WTC11 (cell line): Measurements from ENCODE around the gene C1orf167. TPM values are rescaled to one million over a fixed set of nuclear protein-coding genes. Genes with fewer than 3 reads are reported as not detected.

Experiments
- ARID4B ChIP-seq: sonication (generic); formaldehyde crosslinking; IDR thresholded peaks from 2 replicates; pipeline ENCODE4 v1.8.0; 2023; ENCODE audit warnings: missing genetic modification reagents, mild to moderate bottlenecking, borderline replicate concordance
- ATF3 ChIP-seq: sonication (generic); formaldehyde crosslinking; conservative IDR thresholded peaks from 2 replicates; pipeline ENCODE4 v1.8.1; 2022; ENCODE audit warnings: mild to moderate bottlenecking, missing genetic modification reagents
- ELF4 ChIP-seq: sonication (generic); formaldehyde crosslinking; IDR thresholded peaks from 2 replicates; pipeline ENCODE4 v1.8.1; 2022; ENCODE audit warnings: low read depth, mild to moderate bottlenecking, moderate library complexity, missing genetic modification reagents
- EMX1 ChIP-seq: fragments of 250-450 bp; sonication (Bioruptor Pico); IDR thresholded peaks from 2 replicates; pipeline ENCODE4 v1.8.0; 2021; ENCODE audit warnings: mild to moderate bottlenecking
- FOXP1 ChIP-seq: sonication (generic); formaldehyde crosslinking; IDR thresholded peaks from 2 replicates; pipeline ENCODE4 v1.8.0; 2022; ENCODE audit warnings: missing genetic modification reagents, mild to moderate bottlenecking, moderate library complexity, borderline replicate concordance
- FOXP4 ChIP-seq: sonication (generic); formaldehyde crosslinking; IDR thresholded peaks from 2 replicates; pipeline ENCODE4 v1.8.0; 2022; ENCODE audit warnings: mild to moderate bottlenecking, missing genetic modification reagents
- GABPB1 ChIP-seq: sonication (generic); formaldehyde crosslinking; IDR thresholded peaks from 2 replicates; pipeline ENCODE4 v1.8.1; 2023; ENCODE audit warnings: mild to moderate bottlenecking, missing genetic modification reagents
- JAZF1 ChIP-seq: fragments of 250-450 bp; sonication (Bioruptor Pico); IDR thresholded peaks from 2 replicates; pipeline ENCODE4 v1.9.0; 2021; ENCODE audit warnings: moderate library complexity, mild to moderate bottlenecking, inconsistent platforms
- MAX ChIP-seq: sonication (generic); formaldehyde crosslinking; IDR thresholded peaks from 2 replicates; pipeline ENCODE4 v1.8.0; 2022; ENCODE audit warnings: mild to moderate bottlenecking, missing genetic modification reagents
- NFYB ChIP-seq: sonication (generic); formaldehyde crosslinking; conservative IDR thresholded peaks from 2 replicates; pipeline ENCODE4 v1.8.0; 2022; ENCODE audit warnings: low read depth, missing genetic modification reagents
- PRRX2 ChIP-seq: fragments of 250-450 bp; sonication (Bioruptor Pico); IDR thresholded peaks from 2 replicates; pipeline ENCODE4 v1.8.0; 2021; ENCODE audit warnings: mild to moderate bottlenecking
- SMAD4 ChIP-seq: sonication (generic); formaldehyde crosslinking; IDR thresholded peaks from 2 replicates; pipeline ENCODE4 v1.8.0; 2022; ENCODE audit warnings: mild to moderate bottlenecking, missing genetic modification reagents
- SP1 ChIP-seq: sonication (generic); formaldehyde crosslinking; conservative IDR thresholded peaks from 2 replicates; pipeline ENCODE4 v1.8.1; 2022; ENCODE audit warnings: missing genetic modification reagents
- USF2 ChIP-seq: sonication (generic); formaldehyde crosslinking; IDR thresholded peaks from 2 replicates; pipeline ENCODE4 v1.8.1; 2023; ENCODE audit warnings: mild to moderate bottlenecking, missing genetic modification reagents, moderate library complexity
- ZNF219 ChIP-seq: sonication (generic); formaldehyde crosslinking; IDR thresholded peaks from 2 replicates; pipeline ENCODE4 v1.8.0; 2023; ENCODE audit warnings: missing genetic modification reagents, mild to moderate bottlenecking, borderline replicate concordance
- ZNF232 ChIP-seq: sonication (generic); formaldehyde crosslinking; IDR thresholded peaks from 2 replicates; pipeline ENCODE4 v1.8.0; 2022; ENCODE audit warnings: mild to moderate bottlenecking, missing genetic modification reagents
- ZNF416 ChIP-seq: fragments of 250-450 bp; sonication (Bioruptor Pico); IDR thresholded peaks from 2 replicates; pipeline ENCODE4 v1.9.0; 2021; ENCODE audit warnings: mild to moderate bottlenecking, inconsistent platforms
- ZNF512 ChIP-seq: sonication (generic); formaldehyde crosslinking; IDR thresholded peaks from 2 replicates; pipeline ENCODE4 v1.8.1; 2022; ENCODE audit warnings: missing genetic modification reagents, borderline replicate concordance
- total RNA-seq: library from RNA; stranded (reverse); gene quantifications from 3 replicates; pipeline ENCODE4 v1.2.3, GENCODE V29; 2021

The C1orf167 gene
- total RNA-seq, 1 experiment from 2014 or later: 1.2 TPM

GRCh38 chr1:11805422-11806306 lies 43.7 kb downstream of the C1orf167 start, which contains the start of the genes CLCN6 and MTHFR (continued):
- peak; percentile 62; the same call in 1 of the 2 replicates for TF ChIP-seq ARID4B
- peak; percentile 22; the same call in 1 of the 2 replicates for TF ChIP-seq FOXP4 (CRISPR knock-in tag)
- no peak for TF ChIP-seq JAZF1
- peak; percentile 85 for TF ChIP-seq MAX (CRISPR knock-in tag)
- TF ChIP-seq GABPB1 (CRISPR knock-in tag): no peak
- TF ChIP-seq EMX1 (CRISPR knock-in tag): no peak
- peak; percentile 48; the same call in 1 of the 2 replicates for TF ChIP-seq FOXP1 (CRISPR knock-in tag)
- peak; percentile 24; the same call in 1 of the 2 replicates for TF ChIP-seq ATF3 (CRISPR knock-in tag)
- TF ChIP-seq ZNF219 (CRISPR knock-in tag): no peak
- TF ChIP-seq SP1 (CRISPR knock-in tag): peak; percentile 99
- TF ChIP-seq PRRX2 (CRISPR knock-in tag): no peak
- no peak for TF ChIP-seq SMAD4 (CRISPR knock-in tag)
- TF ChIP-seq ZNF232 (CRISPR knock-in tag): peak; percentile 49; the same call in 1 of the 2 replicates
- TF ChIP-seq ZNF512 (CRISPR knock-in tag): 0 out of 2 replicates have a peak, but pooled peaks have one; percentile 39
- TF ChIP-seq USF2 (CRISPR knock-in tag): peak; percentile 100
- no peak; the same call in 1 of the 2 replicates for TF ChIP-seq ELF4
- TF ChIP-seq NFYB: peak; percentile 68
- TF ChIP-seq ZNF416: no peak
- TF ChIP-seq, all 79 proteins: peak for 22
